DLD1 (cell line): ENCODE data around the gene NECTIN2.
"Not testable (repeated sequence)": the region's sequence is repeated elsewhere in the genome, so short reads cannot be mapped to it uniquely, and the experiment has no call there.

Experiments used
- in situ Hi-C: cut with HindIII; loops from 2 replicates; pipeline ENCODE4 v1.10.0; 2017; ENCODE audit warnings: low sequenced_read_pairs

Gene NECTIN2

DNA sequence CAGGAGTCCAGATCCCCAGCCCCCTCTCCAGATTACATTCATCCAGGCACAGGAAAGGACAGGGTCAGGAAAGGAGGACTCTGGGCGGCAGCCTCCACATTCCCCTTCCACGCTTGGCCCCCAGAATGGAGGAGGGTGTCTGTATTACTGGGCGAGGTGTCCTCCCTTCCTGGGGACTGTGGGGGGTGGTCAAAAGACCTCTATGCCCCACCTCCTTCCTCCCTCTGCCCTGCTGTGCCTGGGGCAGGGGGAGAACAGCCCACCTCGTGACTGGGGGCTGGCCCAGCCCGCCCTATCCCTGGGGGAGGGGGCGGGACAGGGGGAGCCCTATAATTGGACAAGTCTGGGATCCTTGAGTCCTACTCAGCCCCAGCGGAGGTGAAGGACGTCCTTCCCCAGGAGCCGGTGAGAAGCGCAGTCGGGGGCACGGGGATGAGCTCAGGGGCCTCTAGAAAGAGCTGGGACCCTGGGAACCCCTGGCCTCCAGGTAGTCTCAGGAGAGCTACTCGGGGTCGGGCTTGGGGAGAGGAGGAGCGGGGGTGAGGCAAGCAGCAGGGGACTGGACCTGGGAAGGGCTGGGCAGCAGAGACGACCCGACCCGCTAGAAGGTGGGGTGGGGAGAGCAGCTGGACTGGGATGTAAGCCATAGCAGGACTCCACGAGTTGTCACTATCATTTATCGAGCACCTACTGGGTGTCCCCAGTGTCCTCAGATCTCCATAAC is 59.5 kb downstream of the NECTIN2 start, which contains the start of gene APOE:
APOE (plus strand) TSS at position 360 of the 724 bp plus-strand sequence. CDS start 829 bp downstream, outside the sequence.
- in situ Hi-C loops = no loop called here

DNA sequence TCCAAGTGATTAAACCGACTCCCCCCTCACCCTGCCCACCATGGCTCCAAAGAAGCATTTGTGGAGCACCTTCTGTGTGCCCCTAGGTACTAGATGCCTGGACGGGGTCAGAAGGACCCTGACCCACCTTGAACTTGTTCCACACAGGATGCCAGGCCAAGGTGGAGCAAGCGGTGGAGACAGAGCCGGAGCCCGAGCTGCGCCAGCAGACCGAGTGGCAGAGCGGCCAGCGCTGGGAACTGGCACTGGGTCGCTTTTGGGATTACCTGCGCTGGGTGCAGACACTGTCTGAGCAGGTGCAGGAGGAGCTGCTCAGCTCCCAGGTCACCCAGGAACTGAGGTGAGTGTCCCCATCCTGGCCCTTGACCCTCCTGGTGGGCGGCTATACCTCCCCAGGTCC is 61.5 kb downstream of the NECTIN2 start:
- in situ Hi-C loops = no loop called here

DNA sequence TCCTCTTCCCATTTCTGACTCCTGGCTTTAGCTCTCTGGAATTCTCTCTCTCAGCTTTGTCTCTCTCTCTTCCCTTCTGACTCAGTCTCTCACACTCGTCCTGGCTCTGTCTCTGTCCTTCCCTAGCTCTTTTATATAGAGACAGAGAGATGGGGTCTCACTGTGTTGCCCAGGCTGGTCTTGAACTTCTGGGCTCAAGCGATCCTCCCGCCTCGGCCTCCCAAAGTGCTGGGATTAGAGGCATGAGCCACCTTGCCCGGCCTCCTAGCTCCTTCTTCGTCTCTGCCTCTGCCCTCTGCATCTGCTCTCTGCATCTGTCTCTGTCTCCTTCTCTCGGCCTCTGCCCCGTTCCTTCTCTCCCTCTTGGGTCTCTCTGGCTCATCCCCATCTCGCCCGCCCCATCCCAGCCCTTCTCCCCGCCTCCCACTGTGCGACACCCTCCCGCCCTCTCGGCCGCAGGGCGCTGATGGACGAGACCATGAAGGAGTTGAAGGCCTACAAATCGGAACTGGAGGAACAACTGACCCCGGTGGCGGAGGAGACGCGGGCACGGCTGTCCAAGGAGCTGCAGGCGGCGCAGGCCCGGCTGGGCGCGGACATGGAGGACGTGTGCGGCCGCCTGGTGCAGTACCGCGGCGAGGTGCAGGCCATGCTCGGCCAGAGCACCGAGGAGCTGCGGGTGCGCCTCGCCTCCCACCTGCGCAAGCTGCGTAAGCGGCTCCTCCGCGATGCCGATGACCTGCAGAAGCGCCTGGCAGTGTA is 62.2 kb downstream of the NECTIN2 start:
- in situ Hi-C loops = no loop called here

DNA sequence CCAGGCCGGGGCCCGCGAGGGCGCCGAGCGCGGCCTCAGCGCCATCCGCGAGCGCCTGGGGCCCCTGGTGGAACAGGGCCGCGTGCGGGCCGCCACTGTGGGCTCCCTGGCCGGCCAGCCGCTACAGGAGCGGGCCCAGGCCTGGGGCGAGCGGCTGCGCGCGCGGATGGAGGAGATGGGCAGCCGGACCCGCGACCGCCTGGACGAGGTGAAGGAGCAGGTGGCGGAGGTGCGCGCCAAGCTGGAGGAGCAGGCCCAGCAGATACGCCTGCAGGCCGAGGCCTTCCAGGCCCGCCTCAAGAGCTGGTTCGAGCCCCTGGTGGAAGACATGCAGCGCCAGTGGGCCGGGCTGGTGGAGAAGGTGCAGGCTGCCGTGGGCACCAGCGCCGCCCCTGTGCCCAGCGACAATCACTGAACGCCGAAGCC is 62.8 kb downstream of the NECTIN2 start:
- in situ Hi-C loops = no loop called here

DNA sequence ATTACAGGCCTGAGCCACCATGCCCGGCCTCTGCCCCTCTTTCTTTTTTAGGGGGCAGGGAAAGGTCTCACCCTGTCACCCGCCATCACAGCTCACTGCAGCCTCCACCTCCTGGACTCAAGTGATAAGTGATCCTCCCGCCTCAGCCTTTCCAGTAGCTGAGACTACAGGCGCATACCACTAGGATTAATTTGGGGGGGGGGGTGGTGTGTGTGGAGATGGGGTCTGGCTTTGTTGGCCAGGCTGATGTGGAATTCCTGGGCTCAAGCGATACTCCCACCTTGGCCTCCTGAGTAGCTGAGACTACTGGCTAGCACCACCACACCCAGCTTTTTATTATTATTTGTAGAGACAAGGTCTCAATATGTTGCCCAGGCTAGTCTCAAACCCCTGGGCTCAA is 63.7 kb downstream of the NECTIN2 start:
- in situ Hi-C loops = no loop called here

DNA sequence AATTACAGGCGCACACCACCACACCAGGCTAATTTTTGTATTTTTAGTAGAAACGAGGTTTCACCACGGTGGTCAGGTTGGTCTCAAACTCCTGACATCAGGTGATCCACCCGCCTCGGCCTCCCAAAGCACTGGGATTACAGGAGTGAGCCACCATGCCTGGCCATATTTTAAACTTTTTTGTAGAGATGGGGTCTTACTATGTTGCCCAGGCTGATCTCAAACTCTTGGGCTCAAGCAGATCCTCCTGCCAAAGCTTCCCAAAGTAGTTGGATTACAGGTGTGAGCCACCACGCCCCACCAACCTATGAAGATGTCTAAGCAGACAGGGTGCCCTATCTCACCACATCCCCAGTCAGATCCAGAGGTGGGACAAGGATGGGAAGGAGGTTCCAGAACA is 65.8 kb downstream of the NECTIN2 start:
- in situ Hi-C loops = not testable (repeated sequence)

DNA sequence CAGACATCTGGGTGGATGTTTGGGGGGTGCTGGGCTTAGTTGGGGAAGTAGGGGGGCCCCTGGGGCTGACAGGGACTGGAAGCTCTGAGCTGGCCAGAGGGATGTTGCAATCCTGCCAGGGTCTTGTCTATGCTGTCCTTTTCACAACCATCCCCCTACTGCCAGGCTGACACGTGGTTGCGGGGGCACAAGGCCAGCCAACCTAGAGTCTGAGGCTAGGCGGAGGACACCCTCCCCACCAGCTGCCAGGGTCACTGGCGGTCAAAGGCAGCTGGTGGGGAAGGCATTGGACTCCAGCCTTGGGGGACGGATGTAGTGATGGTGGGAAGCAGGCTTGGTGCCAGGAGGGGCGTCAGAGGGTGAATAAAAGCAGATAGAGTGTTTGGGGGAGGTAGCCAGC is 66.8 kb downstream of the NECTIN2 start:
- in situ Hi-C loops = no loop called here

DNA sequence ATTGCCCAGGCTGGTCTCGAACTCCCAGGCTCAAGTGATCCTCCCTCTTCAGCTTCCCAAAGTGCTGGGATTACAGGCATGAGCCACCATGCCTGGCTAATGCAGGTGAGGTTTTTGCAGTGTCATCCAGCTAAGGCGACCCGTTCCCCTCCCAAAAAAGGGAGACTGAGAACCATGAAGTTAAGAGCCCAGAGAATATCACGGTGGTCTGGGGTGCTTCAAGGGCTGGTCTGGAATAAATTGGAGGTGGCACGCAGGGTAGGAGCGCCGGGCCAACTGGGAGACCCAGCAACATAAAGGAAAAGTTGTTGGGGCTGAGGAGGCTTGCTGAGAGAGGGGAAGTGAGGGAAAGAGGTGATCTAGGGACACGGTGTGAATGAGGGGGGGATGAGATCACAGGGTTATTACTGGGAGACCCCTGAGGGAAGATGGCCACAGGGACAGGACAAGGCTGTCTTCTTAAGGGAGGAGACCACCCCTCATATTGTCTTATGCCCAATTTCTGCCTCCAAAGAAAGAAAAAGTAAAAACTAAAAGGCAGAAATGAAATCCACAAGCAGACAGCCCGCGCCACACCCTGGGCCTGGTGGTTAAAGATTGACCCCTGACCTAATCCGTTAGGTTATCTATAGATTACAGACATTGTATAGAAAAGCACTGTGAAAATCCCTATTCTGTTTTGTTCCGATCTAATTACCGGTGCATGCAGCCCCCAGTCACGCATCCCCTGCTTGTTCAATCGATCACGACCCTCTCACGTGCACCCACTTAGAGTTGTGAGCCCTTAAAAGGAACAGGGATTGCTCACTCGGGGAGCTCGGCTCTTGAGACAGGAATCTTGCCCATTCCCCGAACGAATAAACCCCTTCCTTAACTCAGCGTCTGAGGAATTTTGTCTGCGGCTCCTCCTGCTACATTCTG is 67.7 kb downstream of the NECTIN2 start:
- in situ Hi-C loops = not testable (repeated sequence)

DNA sequence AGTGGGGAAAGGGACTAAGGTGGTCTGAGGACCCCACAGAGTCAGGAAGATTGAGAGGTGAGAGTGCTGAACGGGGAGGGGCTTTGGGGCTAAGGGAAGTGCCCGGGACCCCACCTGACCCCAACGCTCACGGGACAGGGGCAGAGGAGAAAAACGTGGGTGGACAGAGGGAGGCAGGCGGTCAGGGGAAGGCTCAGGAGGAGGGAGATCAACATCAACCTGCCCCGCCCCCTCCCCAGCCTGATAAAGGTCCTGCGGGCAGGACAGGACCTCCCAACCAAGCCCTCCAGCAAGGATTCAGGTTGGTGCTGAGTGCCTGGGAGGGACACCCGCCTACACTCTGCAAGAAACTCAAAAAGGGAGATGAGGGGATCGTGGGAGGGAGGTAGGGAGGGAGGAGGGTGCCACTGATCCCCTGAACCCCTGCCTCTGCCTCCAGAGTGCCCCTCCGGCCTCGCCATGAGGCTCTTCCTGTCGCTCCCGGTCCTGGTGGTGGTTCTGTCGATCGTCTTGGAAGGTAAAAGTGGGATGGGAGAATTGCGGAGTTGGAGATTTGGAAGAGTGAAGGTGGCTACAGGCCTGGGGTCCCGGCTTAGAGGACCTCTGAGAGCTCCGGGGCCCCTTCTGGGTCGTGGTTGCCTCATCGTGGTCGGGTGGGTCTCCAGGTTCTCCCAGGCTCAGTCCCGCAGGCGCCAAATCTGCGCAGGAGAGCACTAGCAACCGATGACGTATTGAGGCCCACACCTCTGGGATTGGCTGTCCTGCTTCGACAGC is 68.5 kb downstream of the NECTIN2 start, which contains the start of gene APOC1:
APOC1 (plus strand) TSS at position 176 of the 774 bp plus-strand sequence; CDS start at position 460, 284 bp downstream.
- in situ Hi-C loops = not testable (repeated sequence)

DNA sequence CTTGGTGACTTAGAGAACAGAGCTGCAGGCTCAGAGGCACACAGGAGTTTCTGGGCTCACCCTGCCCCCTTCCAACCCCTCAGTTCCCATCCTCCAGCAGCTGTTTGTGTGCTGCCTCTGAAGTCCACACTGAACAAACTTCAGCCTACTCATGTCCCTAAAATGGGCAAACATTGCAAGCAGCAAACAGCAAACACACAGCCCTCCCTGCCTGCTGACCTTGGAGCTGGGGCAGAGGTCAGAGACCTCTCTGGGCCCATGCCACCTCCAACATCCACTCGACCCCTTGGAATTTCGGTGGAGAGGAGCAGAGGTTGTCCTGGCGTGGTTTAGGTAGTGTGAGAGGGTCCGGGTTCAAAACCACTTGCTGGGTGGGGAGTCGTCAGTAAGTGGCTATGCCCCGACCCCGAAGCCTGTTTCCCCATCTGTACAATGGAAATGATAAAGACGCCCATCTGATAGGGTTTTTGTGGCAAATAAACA is 78.2 kb downstream of the NECTIN2 start:
- in situ Hi-C loops = no loop called here

DNA sequence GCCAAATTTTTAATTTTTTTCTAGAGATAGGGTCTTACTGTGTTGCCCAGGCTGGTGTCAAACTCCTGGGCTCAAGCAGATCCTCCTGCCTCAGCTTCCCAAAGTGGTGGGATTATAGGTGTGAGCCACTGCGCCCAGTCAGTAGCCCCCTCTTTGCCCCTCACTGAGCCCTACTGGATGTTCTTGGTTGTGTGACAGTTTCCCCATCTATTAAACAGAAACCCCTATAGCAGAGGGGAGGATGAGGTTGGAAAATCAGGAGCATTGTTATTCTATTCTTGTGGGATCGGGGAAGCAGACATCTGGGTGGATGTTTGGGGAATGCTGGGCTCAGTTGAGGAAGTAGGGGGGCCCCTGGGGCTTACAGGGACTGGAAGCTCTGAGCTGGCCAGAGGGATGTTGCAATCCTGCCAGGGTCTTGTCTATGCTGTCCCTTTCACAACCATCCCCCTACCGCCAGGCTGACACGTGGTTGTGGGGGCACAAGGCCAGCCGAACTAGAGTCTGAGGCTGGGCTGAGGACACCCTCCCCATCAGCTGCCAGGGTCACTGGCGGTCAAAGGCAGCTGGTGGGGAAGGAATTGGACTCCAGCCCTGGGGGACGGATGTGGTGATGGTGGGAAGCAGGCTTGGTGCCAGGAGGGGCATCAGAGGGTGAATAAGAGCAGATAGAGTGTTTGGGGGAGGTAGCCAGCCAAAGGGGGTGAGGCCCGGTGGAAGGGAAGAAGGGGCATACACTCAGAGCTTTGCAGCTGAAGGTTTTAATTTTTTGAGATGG is 79.2 kb downstream of the NECTIN2 start:
- in situ Hi-C loops = no loop called here

DNA sequence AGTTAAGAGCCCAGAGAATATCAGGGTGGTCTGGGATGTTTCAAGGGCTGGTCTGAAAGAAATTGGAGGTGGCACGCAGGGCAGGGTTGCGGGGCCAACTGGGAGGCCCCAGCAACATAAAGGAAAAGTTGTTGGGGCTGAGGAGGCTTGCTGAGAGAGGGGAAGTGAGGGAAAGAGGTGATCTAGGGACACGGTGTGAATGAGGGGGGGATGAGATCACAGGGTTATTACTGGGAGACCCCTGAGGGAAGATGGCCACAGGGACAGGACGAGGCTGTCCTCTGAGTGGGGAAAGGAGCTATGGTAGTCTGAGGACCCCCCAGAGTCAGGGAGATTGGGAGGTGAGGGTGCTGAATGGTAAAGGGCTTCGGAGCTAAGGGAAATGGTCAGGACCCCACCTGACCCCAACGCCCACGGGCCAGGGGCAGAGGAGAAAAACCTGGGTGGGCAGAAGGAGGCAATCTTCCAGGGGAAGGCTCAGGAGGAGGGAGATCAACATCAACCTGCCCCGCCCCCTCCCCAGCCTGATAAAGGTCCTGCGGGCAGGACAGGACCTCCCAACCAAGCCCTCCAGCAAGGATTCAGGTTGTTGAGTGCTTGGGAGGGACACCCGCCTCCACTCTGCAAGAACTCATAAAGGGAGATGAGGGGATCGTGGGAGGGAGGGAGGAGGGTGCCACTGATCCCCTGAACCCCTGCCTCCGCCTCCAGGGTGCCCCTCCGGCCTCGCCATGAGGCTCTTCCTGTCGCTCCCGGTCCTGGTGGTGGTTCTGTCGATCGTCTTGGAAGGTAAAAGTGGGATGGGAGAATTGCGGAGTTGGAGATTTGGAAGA is 80.4 kb downstream of the NECTIN2 start:
- in situ Hi-C loops = not testable (repeated sequence)

DNA sequence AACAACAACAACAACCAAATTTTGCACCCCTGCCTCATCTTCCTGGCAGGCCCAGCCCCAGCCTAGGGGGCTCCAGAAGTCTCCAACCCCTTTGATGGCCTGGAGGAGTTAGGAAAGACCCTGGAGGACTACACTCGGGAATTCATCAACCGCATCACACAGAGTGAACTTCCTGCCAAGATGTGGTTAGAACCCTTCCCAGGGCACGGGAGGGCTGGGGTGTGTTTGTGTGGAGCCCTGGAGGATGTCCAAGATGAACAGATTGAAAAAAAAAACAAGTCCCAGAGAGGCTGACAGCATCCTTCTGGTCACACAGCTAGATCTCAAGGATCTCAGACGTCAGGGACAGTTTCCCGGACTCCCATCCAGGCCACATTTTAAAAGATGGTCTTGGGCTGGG is 81.6 kb downstream of the NECTIN2 start:
- in situ Hi-C loops = no loop called here

DNA sequence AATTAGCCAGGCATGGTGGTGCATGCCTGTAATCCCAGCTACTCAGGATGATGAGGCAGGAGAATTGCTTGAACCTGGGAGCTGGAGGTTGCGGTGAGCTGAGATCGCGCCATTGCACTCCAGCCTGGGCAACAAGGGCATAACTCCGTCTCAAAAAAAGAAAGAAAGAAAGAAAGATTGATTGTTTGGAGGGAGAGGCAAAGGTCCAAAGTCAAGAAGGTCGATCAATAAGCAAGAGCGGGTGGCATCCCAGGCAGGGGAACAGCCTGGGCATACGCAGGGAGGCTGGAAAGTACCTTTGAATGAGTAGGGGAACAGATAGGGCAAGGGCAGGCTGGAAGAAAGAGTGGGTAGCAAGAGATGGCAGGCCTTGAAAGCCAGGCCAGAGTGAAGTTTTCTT is 84.0 kb downstream of the NECTIN2 start:
- in situ Hi-C loops = no loop called here

DNA sequence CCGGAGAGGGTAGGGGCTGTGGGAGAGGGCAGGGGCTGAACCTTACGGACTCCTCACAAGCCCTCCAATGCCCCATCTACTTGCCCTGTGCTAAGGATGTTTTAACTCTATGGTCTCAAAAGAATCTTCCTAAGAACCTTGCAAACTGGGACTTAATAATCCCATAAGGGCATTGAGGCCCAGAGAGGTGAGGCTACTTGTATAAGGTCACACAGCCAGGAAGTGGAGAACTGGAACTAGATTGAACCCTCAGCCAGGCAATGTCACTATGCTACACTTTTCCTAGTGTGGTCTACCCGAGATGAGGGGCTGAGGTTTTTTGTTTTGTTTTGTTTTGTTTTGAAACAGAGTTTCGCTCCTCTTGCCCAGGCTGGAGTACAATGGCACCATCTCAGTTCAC is 85.4 kb downstream of the NECTIN2 start:
- in situ Hi-C loops = no loop called here
